Small intestine (tissue), 7 donors: ENCODE data around the gene C17orf113. TPM values are rescaled to one million over a fixed set of nuclear protein-coding genes. Genes with fewer than 3 reads are reported as not detected.

ENCODE experiments used
- DNase-seq, 2 donors: peaks; one replicate each; pipeline versions ENCODE4 v3.0.0 to v3.0.0-alpha.2; 2013
- FAIRE-seq: peaks from 2 replicates; lab custom pipeline; 2012; peaks lifted over from hg19 to GRCh38; lab: Jason Lieb, UNC
- H3K27ac ChIP-seq, 3 donors: one replicate each; pipeline ENCODE4 v1.5.1; 2013; ENCODE audit warnings: low read length in 2 of 3, mild to moderate bottlenecking in 2 of 3, control low read depth in 1 of 3, inconsistent platforms in 1 of 3, low read depth in 1 of 3, moderate library complexity in 1 of 3
- H3K27me3 ChIP-seq, 3 donors: one replicate each; pipeline ENCODE4 v1.6.1; 2013; ENCODE audit warnings: low read length in 3 of 3, inconsistent platforms in 1 of 3; ENCODE audit not compliant: control insufficient read depth in 3 of 3, insufficient read depth in 3 of 3
- H3K36me3 ChIP-seq, 3 donors: one replicate each; pipeline ENCODE4 v1.6.1; 2013; ENCODE audit warnings: low read length in 3 of 3, inconsistent platforms in 1 of 3, low read depth in 1 of 3, mild to moderate bottlenecking in 1 of 3, moderate library complexity in 1 of 3; ENCODE audit not compliant: control insufficient read depth in 3 of 3, insufficient read depth in 2 of 3
- H3K4me1 ChIP-seq, 3 donors: one replicate each; pipeline ENCODE4 v1.6.1; 2013; ENCODE audit warnings: low read length in 2 of 3, inconsistent platforms in 1 of 3, low read depth in 1 of 3, mild to moderate bottlenecking in 1 of 3, moderate library complexity in 1 of 3; ENCODE audit not compliant: control insufficient read depth in 3 of 3, insufficient read depth in 2 of 3
- H3K4me3 ChIP-seq, 3 donors: one replicate each; pipeline ENCODE4 v1.5.1; 2013; ENCODE audit warnings: low read length in 3 of 3, control low read depth in 1 of 3, inconsistent platforms in 1 of 3, low read depth in 1 of 3, mild to moderate bottlenecking in 1 of 3, moderate library complexity in 1 of 3
- H3K9me3 ChIP-seq, 2 donors: one replicate each; pipeline ENCODE4 v1.6.1; 2013; ENCODE audit warnings: low read depth in 1 of 2, low read length in 1 of 2; ENCODE audit not compliant: control insufficient read depth in 2 of 2, insufficient read depth in 1 of 2
- WGBS, 3 donors: extraction: QIAGEN DNeasy Blood & Tissue Kit; methylation state at CpG; one replicate each; pipeline ENCODE4 v1.1.7; 2013; 5-methylcytosine and 5-hydroxymethylcytosine counted together
- polyA plus RNA-seq, 4 donors: library from polyadenylated mRNA; stranded (reverse) in 3 of 4; unstranded in 1 of 4; fragments of 200-250 nt in 3 of 4; fragments of 120-200 nt in 1 of 4; gene quantifications; one replicate each; pipeline versions ENCODE4 v1.2.1 to v1.2.3, GENCODE V29; 2013
- donor health status: healthy with polysubstance abuse.
- donor health status: control.
- donor health status: control.
- donor health status: Bipolar disorder and iron deficiency.
- donor health status: healthy.

The C17orf113 gene
- polyA plus RNA-seq, 4 donors, result 0.22 to 3.4 (median 0.52) TPM

GRCh38 chr17:42055027-42055426 lies 4.6 kb upstream of the C17orf113 start:
- DNase-seq (no peak), FAIRE-seq (no peak)
- Histone ChIP-seq H3K36me3 (no peaks in the 10 kb centered on the region), H3K27me3 (peaks cover 0 to 44% (median 12%) of the 10 kb centered on the region in 3 donors), H3K9me3 (no peaks in the 10 kb centered on the region), H3K4me1 (peaks cover 0 to under 1% (median 0%) of the 10 kb centered on the region in 3 donors), H3K27ac (no peak overlapping the region), H3K4me3 (no peak overlapping the region)
- 36 to 46% (median 45%) methylated on average over 3 of the region's 3 CpGs for whole genome bisulfite sequencing, 3 donors

DNA sequence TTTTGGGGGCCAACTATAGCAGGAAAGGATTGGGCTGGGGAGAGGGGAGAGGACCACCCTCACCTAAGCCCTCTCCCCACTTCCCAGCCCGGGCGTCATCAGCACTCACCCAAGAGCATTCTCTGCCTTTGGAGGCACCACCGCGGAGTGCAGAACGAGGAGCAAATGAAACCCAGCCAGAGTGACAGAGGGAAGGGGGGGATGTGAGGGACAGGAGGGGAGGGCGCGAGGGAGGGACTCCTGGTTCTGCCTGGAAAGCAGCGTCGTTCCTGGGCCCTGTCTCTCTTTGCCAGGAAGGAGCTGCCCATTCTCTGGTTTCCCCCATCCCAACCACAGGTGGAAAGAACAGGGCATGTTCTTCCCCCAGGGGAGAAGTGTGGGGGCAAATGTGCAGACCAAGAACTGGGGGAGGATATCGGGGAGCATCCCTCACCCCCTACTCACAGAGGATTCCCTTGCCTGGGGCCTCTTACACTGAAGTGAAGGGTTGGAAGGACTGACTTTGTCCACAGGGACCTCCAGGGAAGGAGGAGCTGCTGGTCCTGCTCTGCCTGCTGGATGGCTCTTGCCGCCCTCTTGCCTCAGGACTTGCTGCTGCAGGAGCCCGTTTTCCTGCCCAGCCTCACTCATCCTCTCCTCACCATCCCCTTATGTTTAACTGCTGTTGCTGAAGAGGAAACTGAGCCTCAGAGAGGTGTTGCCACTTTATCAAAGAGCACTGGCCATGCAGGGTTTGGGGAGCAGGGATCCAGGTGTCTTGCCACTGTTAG lies 3.5 kb upstream of the C17orf113 start:
- H3K9me3 ChIP-seq, result no peaks in the 10 kb centered on the region
- DNase-seq, result no peak
- H3K4me1 ChIP-seq, result peaks cover 0 to 7% (median 0%) of the 10 kb centered on the region in 3 donors
- peaks cover 0 to 44% (median 12%) of the 10 kb centered on the region in 3 donors for H3K27me3 ChIP-seq
- FAIRE-seq, result no peak
- 18 to 37% (median 28%) methylated on average over 11 to 12 of the region's 12 CpGs for WGBS, 3 donors
- H3K4me3 ChIP-seq, result no peak overlapping the region
- no peaks in the 10 kb centered on the region for H3K36me3 ChIP-seq
- no peak overlapping the region for H3K27ac ChIP-seq

DNA sequence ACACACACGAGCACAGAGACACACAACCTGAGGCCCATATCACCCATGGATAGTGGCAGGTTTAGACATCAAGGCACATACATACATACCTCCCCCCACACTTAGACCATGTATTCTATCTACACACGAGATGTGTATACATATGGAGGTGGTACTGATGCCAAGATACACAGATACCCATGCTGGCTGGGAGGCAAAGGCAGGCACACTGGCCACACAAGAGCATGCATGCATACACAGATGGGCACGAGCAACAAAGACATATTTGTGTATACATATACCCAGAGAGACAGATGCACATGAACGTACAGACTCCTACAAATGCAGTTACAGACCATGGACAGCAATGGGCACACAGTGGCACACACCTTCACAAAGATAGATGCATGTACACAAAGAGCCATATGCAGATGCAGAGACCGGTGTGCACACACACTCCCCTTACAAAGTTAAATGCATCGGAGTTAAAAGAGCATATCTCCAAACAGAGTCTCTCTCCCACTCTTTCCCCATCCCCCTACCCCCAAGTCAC lies 2.0 kb upstream of the C17orf113 start:
- peaks cover 0 to 40% (median 12%) of the 10 kb centered on the region in 3 donors for H3K27me3 ChIP-seq
- H3K4me1 ChIP-seq, result peaks cover 0 to 7% (median 0%) of the 10 kb centered on the region in 3 donors
- 76 to 85% (median 77%) methylated on average over 6 of the region's 6 CpGs for WGBS, 3 donors
- no peak overlapping the region for H3K4me3 ChIP-seq
- no peak overlapping the region for H3K27ac ChIP-seq
- DNase-seq (no peak), FAIRE-seq (no peak)
- no peaks in the 10 kb centered on the region for H3K36me3 ChIP-seq
- H3K9me3 ChIP-seq, result no peaks in the 10 kb centered on the region

- peaks cover 0 to 40% (median 9%) of the 10 kb centered on the region in 3 donors for H3K27me3 ChIP-seq
- no peak overlapping the region for H3K4me3 ChIP-seq
- no peak for FAIRE-seq
- no peaks in the 10 kb centered on the region for H3K36me3 ChIP-seq
- WGBS, 3 donors, result 87 to 90% (median 88%) methylated on average over 7 of the region's 7 CpGs
- H3K9me3 ChIP-seq, result no peaks in the 10 kb centered on the region
- no peak for DNase-seq
- peaks cover 0 to 7% (median 0%) of the 10 kb centered on the region in 3 donors for H3K4me1 ChIP-seq
- H3K27ac ChIP-seq, result no peak overlapping the region
These were observed 1.2 kb upstream of the C17orf113 start for GRCh38 chr17:42051645-42052044.

DNA sequence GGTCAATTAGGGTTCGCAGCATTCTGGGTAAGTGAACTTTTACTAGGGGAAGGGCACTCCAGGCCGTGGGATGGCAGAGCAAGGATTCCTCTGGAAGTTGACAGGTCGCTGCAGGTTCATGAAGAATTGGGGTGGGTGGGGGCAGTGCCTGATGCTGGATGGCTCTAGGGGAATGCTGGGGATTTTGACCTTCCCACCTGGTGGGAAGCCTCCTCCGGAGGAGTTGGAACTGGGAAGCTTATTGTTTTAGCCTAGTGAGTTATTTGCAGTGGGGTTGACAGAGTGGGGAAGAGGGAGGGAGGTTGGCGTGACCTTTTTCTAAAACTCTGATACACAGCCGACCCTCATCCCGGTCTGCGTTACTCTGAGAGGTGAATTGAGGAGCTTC lies 606 bp upstream of the C17orf113 start:
- DNase-seq (no peak), FAIRE-seq (no peak)
- WGBS, 3 donors, result 43 to 66% (median 60%) methylated on average over 8 of the region's 8 CpGs
- Histone ChIP-seq H3K27me3 (peaks cover 0 to 38% (median 9%) of the 10 kb centered on the region in 3 donors), H3K4me1 (peaks cover 0 to 7% (median 0%) of the 10 kb centered on the region in 3 donors), H3K36me3 (no peaks in the 10 kb centered on the region), H3K27ac (no peak overlapping the region), H3K9me3 (no peaks in the 10 kb centered on the region), H3K4me3 (peak overlapping the region; percentile 37 to 53 (median 42))

DNA sequence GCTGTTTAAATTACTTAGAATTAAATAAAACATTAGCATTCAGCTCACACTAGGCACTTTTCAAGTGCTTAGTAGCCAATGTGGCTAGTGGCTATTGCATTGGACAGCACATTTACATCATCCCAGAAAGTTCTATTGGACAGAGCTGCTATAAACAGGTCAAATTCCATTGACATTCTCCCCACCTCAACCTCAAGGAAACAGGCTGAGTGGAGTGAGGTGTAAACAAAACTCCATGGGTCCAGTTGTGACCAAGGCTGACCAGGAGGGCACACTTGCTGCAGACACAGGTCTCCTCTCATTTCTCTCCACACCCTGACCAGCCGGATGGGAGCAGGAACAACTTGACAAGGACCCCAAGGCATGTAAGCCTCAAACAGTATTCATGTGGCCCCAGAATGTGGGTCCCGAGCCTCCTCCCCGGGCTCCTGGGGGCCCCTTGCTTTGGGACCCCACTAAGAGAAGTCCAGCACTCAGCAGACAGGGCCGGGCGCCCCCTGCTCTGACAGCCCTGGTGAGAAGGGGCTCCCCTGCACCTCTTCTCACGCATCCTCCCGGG lies 488 bp downstream of the C17orf113 start:
- no peak for FAIRE-seq
- 0 to 2% (median 0%) methylated on average over 5 to 7 of the region's 7 CpGs for WGBS, 3 donors
- Histone ChIP-seq H3K9me3 (no peaks in the 10 kb centered on the region), H3K27me3 (peaks cover 0 to 27% (median 9%) of the 10 kb centered on the region in 3 donors), H3K4me1 (peaks cover 0 to 7% (median 0%) of the 10 kb centered on the region in 3 donors), H3K27ac (no peak overlapping the region), H3K4me3 (peak overlapping the region; percentile 42 to 82 (median 53)), H3K36me3 (peaks cover 0 to 3% (median 0%) of the 10 kb centered on the region in 3 donors)
- peak in 1 of 2 donors; percentile 32 for DNase-seq

- Histone ChIP-seq H3K27me3 (peaks cover 0 to under 1% (median 0%) of the 10 kb centered on the region in 3 donors), H3K4me3 (no peak overlapping the region), H3K36me3 (peaks cover 0 to 16% (median 0%) of the 10 kb centered on the region in 3 donors), H3K27ac (no peak overlapping the region), H3K4me1 (peaks cover 0 to 7% (median 0%) of the 10 kb centered on the region in 3 donors), H3K9me3 (no peaks in the 10 kb centered on the region)
- WGBS, 3 donors, result 85% methylated on average over 12 of the region's 12 CpGs
- no peak for FAIRE-seq
- no peak for DNase-seq
These were observed 3.1 kb downstream of the C17orf113 start for GRCh38 chr17:42047343-42047742.

- 86 to 89% (median 88%) methylated on average over 1 of the region's 1 CpG for WGBS, 3 donors
These were observed 4.7 kb downstream of the C17orf113 start for GRCh38 chr17:42045719-42046118.

More at GRCh38 chr17:42045719-42046118, 4.7 kb downstream of the C17orf113 start:
- H3K4me3 ChIP-seq, result no peak overlapping the region
- peaks cover 0 to 16% (median 0%) of the 10 kb centered on the region in 3 donors for H3K36me3 ChIP-seq
- FAIRE-seq (no peak), DNase-seq (no peak)
- H3K27me3 ChIP-seq, result no peaks in the 10 kb centered on the region
- no peaks in the 10 kb centered on the region for H3K9me3 ChIP-seq
- H3K4me1 ChIP-seq, result peaks cover 0 to 7% (median 0%) of the 10 kb centered on the region in 3 donors
- no peak overlapping the region for H3K27ac ChIP-seq
